WERI-Rb-1 (cell line): ENCODE data around the gene ABCB9.

Experiments used
- DNase-seq: peaks from one replicate; pipeline ENCODE4 v3.0.0-alpha.2; 2020
- H3K27ac ChIP-seq: fragments of 250-450 bp; sonication (Bioruptor Pico); 2 replicates; pipeline ENCODE4 v1.5.1; 2020; ENCODE audit warnings: mild to moderate bottlenecking, moderate library complexity
- H3K27me3 ChIP-seq: fragments of 250-450 bp; sonication (Bioruptor Pico); 2 replicates; pipeline ENCODE4 v1.5.1; 2021; ENCODE audit warnings: mild to moderate bottlenecking, low read depth, moderate library complexity; ENCODE audit not compliant: insufficient read depth, severe bottlenecking
- H3K36me3 ChIP-seq: fragments of 250-450 bp; sonication (Bioruptor Pico); 2 replicates; pipeline ENCODE4 v1.5.1; 2020; ENCODE audit warnings: mild to moderate bottlenecking, moderate library complexity
- H3K4me3 ChIP-seq: 2 replicates; pipeline ENCODE4 v1.5.1; 2011; ENCODE audit warnings: low read depth, mild to moderate bottlenecking, control low read depth, low read length
- H3K9me3 ChIP-seq: fragments of 250-450 bp; sonication (Bioruptor Pico); 2 replicates; pipeline ENCODE4 v1.5.1; 2021; ENCODE audit warnings: mild to moderate bottlenecking, moderate library complexity; ENCODE audit not compliant: severe bottlenecking
- TF ChIP-seq, protein P1 (sequence below): IDR thresholded peaks from 2 replicates; pipeline ENCODE4 v1.5.1; 2011; ENCODE audit warnings: low read depth, mild to moderate bottlenecking, control low read depth, inconsistent platforms, low read length

The ABCB9 gene

DNA sequence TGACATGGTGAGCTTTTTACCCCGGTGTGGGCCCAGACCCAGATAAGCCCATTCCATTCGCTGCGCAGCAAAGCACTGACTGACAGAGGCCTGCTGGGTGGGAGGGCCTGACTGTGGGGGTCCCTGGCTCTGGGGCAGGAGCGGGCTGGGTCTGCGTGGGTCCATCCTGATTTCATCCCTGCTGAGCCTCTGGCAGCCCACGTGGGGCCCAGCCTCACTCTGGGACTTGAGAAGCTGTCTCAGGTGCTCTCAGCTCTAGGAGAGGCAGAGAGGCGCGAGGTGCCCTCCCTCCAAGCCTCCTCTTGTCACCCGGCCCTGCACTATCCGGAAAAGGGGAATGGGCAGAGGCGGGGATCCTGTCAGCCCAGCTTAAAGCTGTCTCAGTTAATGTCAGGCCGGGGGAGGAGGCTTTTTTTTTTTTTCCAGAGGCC is 927 bp downstream of the ABCB9 start:
- H3K36me3 ChIP-seq, result peaks cover under 1% of the 10 kb centered on the region
- DNase-seq, result no peak
- TF ChIP-seq, protein P1, sequence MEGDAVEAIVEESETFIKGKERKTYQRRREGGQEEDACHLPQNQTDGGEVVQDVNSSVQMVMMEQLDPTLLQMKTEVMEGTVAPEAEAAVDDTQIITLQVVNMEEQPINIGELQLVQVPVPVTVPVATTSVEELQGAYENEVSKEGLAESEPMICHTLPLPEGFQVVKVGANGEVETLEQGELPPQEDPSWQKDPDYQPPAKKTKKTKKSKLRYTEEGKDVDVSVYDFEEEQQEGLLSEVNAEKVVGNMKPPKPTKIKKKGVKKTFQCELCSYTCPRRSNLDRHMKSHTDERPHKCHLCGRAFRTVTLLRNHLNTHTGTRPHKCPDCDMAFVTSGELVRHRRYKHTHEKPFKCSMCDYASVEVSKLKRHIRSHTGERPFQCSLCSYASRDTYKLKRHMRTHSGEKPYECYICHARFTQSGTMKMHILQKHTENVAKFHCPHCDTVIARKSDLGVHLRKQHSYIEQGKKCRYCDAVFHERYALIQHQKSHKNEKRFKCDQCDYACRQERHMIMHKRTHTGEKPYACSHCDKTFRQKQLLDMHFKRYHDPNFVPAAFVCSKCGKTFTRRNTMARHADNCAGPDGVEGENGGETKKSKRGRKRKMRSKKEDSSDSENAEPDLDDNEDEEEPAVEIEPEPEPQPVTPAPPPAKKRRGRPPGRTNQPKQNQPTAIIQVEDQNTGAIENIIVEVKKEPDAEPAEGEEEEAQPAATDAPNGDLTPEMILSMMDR, result no peak
- no peak overlapping the region for H3K27ac ChIP-seq
- H3K9me3 ChIP-seq, result no peaks in the 10 kb centered on the region
- peak overlapping the region; percentile 80 for H3K4me3 ChIP-seq
- H3K27me3 ChIP-seq, result no peaks in the 10 kb centered on the region

DNA sequence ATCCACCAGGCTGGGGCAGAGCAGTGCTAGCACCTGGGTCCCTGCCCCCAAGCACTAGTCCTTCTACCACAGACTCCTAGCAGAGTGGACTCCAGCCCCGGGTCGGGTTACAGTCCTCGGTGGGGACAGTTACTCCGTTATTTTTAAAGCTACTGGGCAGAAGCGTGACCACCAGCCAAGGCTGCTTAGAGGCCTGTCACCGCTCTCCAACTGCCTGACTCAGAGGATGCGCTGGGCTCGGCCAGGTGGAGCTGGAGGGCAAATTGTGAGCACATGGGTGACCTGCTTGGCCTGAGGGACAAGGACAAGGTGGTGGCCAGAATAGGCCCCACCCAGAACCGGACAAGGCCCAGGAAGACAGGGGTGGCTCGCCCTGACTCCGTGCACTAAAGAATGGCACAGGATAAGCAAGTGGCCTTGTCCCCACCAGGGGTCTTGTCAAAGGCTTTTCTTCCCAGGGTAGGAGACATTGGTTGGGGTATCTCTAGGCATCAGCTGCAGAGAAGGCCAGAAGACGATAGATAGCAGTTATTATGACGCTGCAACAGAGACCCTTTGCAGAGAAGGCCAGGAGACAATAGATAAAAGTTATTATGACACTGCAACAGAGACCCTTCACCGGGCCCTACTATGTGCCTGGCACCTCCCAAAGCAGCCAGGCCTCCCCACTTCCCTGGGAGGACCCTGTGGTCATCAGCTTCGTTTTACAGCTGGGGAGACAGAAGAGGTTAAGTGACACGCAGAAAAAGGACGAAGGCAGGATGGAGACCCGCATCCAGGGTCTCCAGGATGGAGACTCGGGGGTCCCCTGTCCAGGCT is 1.6 kb downstream of the ABCB9 start:
- Histone ChIP-seq H3K4me3 (no peak overlapping the region), H3K36me3 (peaks cover 8% of the 10 kb centered on the region), H3K27ac (no peak overlapping the region), H3K27me3 (no peaks in the 10 kb centered on the region), H3K9me3 (no peaks in the 10 kb centered on the region)
- TF ChIP-seq, protein P1, result no peak
- DNase-seq, result no peak

DNA sequence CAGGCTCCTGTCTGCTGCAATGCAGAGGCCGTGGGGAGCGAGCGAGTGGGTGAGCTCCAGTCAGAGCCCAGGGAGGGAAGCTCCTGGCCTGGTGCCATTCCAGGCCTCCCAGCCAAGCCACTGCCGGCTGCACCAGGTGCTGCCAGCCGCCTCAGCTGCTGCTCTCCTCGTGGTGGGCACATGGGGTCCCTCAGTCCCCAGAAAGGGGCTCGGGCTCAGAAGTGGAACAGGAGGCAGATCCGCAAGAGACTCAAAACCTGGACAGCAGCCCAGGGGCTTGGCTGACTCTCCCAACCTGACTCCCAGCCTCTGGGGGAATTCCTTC is 2.4 kb downstream of the ABCB9 start:
- Histone ChIP-seq H3K27ac (no peak overlapping the region), H3K9me3 (no peaks in the 10 kb centered on the region), H3K27me3 (no peaks in the 10 kb centered on the region), H3K36me3 (peaks cover 11% of the 10 kb centered on the region), H3K4me3 (no peak overlapping the region)
- TF ChIP-seq, protein P1, result no peak
- DNase-seq, result no peak

DNA sequence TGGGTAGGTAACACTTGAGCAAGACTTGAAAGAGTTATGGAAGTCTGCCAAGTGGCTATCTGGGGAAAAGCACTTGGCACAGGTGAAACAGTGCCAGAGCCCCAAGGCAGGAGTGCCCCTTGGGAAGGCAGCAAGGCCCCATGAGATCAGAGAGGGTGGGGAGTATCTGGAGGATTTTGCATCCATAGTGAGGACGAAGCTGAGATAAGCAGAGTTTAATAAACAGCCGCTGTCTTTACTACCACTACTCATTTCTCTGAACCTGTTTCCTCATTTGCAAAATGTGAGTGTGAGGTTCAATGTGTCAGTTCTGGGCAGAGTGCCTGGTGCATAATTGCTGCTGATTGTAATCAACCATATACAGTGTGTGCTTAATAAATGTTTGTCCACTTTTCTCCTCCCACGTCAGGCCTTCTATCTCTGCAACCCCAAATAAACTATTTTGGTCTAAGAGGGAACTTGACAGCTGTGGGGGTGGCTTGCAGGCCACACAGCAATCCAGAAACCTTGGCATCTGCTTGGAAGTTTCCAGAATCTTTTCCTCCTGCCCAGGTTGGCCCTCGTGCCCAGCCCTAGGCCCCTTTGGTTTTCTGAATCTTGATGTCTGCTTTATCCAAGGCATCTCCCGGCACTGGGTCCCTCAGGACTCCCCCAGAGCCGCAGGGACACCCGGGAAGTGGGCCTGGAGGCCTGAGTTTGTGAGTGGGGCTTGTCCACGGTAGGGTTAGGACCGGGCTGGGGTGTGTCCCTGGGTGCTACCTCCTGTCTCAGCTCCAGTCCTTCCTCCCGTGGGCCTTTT is 4.5 kb downstream of the ABCB9 start:
- DNase-seq, result no peak
- no peak overlapping the region for H3K4me3 ChIP-seq
- H3K27me3 ChIP-seq, result no peaks in the 10 kb centered on the region
- H3K27ac ChIP-seq, result no peak overlapping the region
- TF ChIP-seq, protein P1, result no peak
- H3K36me3 ChIP-seq, result peaks cover 18% of the 10 kb centered on the region
- H3K9me3 ChIP-seq, result no peaks in the 10 kb centered on the region

DNA sequence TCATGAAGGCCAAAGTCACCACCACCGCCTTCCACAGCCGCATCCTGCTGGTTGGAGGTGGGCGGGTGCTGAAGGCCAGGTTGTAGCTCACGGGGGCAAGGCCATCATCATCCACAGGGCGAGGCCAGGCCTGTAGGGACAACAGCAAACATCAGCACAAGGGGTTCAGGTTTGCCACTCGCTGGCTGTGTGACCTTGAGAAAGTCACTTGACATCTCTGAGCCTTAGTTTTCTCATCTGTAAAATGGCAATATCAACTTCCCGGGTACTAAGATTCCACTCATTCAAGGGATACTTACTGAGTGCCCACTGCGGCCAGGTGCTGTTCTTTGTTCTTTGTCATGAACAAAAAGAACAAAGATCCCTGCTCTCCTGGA is 6.1 kb downstream of the ABCB9 start:
- Histone ChIP-seq H3K4me3 (no peak overlapping the region), H3K27me3 (no peaks in the 10 kb centered on the region), H3K36me3 (peaks cover 25% of the 10 kb centered on the region), H3K27ac (no peak overlapping the region), H3K9me3 (no peaks in the 10 kb centered on the region)
- no peak for DNase-seq
- TF ChIP-seq, protein P1, result no peak
